AG04449 (cell line): ENCODE measurements around the gene ADCY10.
"Not testable (repeated sequence)": the region's sequence is repeated elsewhere in the genome, so short reads cannot be mapped to it uniquely, and the experiment has no call there.

Source experiments
- CTCF ChIA-PET: fragments of 350-600 bp; formaldehyde crosslinking; extraction: SDS; loops from one replicate; lab custom pipeline; 2021; ENCODE audit warnings: antibody characterized with exemption; lab: Yijun Ruan, JAX
- POLR2A ChIA-PET: fragments of 400-600, 350-600 bp; formaldehyde crosslinking; extraction: SDS; loops from one replicate; lab custom pipeline; 2020; ENCODE audit warnings: antibody characterized with exemption, inconsistent platforms; lab: Yijun Ruan, JAX
- DNase-seq: peaks from one replicate; pipeline ENCODE4 v3.0.0-alpha.2; 2010; ENCODE audit warnings: low read depth, low spot score
- H3K4me3 ChIP-seq: 2 replicates; pipeline ENCODE4 v1.5.1; 2011; ENCODE audit warnings: low read depth, mild to moderate bottlenecking, control low read depth, low read length
- TF ChIP-seq, protein P1 (sequence below): IDR thresholded peaks from one replicate; pipeline ENCODE4 v1.5.1; 2011; ENCODE audit warnings: mild to moderate bottlenecking, moderate library complexity, low read length, control low read depth, inconsistent platforms; ENCODE audit not compliant: insufficient read depth; ENCODE audit errors: missing control alignments

Gene ADCY10

DNA sequence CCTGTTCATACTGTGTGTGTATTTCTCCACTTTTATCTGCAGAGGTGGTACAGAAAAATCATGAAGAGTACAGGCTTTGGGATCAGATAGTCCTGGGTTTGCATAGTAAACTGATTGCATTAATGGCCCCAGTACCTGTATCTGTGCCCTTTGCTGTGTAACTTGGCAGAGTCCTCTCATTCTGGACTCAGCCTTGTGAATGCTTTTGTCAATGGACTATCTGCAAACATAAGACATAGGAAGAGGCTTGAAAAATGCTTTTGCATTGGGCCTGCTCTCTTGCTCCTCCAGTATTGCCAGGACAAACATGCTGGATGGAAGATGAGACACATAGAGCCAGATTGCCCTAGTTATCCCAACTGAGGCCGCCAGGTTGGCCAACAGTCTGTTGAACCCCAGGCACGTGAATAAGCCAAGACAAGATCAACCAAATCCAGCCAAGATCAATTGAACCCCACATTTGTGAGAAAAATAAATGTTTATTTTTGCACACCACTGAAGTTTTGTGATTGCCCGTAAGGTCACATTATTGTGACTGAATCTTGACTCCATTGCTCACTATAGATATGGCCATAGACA is 37.2 kb downstream of the ADCY10 start:
- no peak overlapping the region for H3K4me3 ChIP-seq
- no peak for DNase-seq
- POLR2A ChIA-PET: no interaction called here
- TF ChIP-seq, protein P1, sequence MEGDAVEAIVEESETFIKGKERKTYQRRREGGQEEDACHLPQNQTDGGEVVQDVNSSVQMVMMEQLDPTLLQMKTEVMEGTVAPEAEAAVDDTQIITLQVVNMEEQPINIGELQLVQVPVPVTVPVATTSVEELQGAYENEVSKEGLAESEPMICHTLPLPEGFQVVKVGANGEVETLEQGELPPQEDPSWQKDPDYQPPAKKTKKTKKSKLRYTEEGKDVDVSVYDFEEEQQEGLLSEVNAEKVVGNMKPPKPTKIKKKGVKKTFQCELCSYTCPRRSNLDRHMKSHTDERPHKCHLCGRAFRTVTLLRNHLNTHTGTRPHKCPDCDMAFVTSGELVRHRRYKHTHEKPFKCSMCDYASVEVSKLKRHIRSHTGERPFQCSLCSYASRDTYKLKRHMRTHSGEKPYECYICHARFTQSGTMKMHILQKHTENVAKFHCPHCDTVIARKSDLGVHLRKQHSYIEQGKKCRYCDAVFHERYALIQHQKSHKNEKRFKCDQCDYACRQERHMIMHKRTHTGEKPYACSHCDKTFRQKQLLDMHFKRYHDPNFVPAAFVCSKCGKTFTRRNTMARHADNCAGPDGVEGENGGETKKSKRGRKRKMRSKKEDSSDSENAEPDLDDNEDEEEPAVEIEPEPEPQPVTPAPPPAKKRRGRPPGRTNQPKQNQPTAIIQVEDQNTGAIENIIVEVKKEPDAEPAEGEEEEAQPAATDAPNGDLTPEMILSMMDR: no peak
- CTCF ChIA-PET: no interaction called here

DNA sequence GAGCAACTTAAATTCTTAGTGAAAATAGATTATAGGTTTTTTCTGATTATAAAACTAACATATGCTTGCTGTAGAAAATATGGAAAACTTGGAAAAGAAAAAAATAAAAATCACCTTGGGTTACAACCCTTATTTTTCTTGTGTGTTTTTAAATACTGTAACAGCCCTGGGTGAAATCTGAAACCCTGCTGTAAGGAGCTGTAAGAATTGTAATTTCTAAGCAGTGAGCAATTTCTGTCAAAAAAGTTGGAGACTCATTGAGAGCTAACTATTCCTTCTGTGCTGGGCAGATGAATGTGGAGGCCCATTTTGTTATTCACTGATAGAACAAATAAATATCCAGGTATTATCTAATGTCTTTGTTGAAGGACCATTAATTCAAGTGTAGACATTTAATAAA is 42.6 kb downstream of the ADCY10 start:
- TF ChIP-seq, protein P1: no peak
- no peak for DNase-seq
- no peak overlapping the region for H3K4me3 ChIP-seq
- ChIA-PET CTCF (interaction anchor here (0.9 to 1.3 kb wide), 3 partner anchors 8 to 10 kb away, joined by 3 to 4 read pairs (median 3); no protein-coding TSS in a partner anchor), POLR2A (interaction anchor here (0.9 kb wide), 1 partner anchor 64 kb away, joined by 3 read pairs; no protein-coding TSS in a partner anchor)

DNA sequence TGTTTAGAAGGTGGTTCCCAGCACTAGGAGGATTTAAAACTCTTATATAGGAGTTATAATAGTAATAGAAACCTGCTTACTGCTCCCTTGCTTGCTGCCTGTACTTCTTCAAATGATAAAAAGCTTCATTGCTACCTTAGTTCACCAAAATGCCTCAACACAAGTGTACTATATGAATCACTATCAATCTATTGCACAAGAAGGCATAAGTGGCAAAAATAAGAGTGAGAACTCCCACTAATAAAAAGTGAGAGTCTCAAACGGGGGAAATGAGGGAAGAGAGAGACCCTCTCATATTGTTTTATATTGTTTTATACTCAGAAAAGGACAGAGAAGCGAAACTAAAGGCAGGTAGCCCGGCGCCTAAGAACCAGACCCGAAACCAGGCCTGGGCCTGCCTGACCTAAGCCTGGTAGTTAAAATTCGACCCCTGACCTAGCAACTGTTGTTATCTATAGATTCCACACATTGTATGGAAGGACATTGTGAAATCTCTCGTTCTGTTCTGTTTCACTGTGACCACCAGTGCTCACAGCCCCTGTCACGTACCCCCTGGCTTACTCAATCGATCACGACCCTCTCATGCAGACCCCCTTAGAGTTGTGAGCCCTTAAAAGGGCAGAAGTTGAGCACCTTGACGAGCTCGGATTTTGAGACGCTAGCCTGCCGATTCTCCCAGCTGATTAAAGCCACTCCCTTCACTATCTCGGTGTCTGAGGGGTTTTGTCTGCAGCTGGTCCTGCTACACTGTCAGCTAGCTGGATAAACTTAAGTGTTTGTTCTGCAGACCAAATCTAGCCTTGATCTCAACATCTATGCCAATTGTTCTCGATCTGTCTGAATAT is 44.6 kb downstream of the ADCY10 start:
- CTCF ChIA-PET, POLR2A ChIA-PET, DNase-seq, H3K4me3 ChIP-seq: not testable (repeated sequence)

DNA sequence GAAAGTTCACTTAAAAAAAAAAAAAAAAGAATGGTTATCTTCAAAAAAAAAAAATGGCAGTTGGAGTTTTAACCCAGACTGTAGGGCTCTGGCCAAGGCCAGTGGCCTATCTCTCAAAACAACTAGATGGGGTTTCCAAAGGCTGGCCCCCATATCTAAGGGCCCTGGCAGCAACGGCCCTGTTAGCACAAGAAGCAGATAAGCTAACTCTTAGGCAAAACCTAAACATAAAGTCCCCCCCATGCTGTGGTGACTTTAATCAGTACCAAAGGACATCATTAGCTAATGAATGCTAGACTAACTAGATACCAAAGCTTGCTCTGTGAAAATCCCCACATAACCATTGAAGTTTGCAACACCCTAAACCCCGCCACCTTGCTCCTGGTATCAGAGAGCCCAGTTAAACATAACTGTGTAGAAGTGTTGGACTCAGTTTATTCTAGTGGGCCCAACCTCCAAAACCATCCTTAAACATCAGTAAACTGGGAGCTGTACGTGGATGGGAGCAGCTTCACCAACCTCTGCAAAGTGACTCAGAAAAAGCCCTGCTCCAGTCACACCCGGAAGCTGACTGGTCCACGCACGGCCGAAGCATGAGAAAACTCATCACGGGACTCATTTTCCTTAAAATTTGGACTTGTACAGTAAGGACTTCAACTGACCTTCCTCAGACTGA is 47.1 kb downstream of the ADCY10 start:
- H3K4me3 ChIP-seq, DNase-seq, CTCF ChIA-PET, POLR2A ChIA-PET: not testable (repeated sequence)

DNA sequence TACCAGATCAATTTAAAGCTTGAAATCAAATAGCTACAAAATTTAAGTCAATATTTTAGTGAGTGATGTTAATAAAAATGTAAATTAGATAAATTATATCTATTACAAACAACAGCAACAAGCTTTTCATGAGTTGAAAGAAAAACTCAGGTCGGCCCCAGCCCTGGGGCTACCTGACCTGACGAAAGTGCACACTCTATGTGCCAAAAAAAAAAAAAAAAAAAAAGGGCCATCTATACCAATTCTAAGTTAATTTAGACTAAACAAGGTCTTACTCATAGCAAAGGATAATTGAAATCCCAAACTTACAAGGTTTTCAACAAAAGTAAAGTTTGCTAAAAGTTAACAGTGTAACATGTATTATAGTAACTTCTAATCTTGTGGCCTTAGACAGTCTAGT is 47.6 kb downstream of the ADCY10 start:
- H3K4me3 ChIP-seq, POLR2A ChIA-PET, CTCF ChIA-PET, DNase-seq: not testable (repeated sequence)

DNA sequence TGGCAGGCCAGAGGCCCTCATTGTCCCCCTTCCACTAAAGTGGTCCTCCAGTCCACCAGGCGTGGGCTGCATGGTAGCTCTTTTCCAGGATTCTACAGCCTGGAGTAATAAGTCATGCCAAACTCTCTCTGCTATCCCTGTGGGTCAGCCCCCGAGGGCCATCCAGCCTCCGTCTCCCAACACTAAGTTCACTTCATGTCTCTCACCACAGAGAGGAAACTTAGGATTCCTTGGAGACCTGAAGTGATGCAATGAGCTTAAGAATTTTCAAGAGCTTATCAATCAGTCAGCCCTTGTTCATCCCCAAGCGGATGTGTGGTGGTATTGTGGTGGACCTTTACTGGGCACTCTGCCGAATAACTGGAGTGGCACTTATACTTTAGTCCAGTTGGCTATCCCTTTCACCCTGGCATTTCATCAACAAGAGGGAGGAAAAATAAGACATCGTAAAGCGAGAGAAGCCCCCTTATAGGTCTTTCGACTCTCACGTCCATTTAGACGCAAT is 48.1 kb downstream of the ADCY10 start:
- CTCF ChIA-PET: not testable (repeated sequence)

DNA sequence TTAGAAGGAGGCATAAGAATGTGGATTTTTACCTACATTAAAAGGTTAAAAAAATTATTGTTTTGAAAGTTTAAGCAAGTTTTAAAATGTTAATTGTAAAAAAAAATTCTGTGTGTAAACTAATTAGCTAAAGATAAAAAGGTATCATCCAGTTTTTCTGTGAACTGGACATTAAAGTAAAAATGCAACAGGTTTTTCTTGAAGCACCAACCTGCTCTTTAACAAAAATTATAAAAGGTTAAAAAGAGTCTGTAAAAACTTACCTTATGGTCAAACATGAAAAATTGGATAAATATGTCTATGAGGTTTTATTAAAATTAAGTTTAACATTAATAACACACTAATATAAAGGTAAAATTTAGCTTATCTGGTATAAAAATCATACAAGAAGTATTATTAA is 48.7 kb downstream of the ADCY10 start:
- DNase-seq, H3K4me3 ChIP-seq, POLR2A ChIA-PET, CTCF ChIA-PET: not testable (repeated sequence)

More for the DNA sequence above, 48.1 kb downstream of the ADCY10 start:
- DNase-seq, H3K4me3 ChIP-seq, POLR2A ChIA-PET: not testable (repeated sequence)

DNA sequence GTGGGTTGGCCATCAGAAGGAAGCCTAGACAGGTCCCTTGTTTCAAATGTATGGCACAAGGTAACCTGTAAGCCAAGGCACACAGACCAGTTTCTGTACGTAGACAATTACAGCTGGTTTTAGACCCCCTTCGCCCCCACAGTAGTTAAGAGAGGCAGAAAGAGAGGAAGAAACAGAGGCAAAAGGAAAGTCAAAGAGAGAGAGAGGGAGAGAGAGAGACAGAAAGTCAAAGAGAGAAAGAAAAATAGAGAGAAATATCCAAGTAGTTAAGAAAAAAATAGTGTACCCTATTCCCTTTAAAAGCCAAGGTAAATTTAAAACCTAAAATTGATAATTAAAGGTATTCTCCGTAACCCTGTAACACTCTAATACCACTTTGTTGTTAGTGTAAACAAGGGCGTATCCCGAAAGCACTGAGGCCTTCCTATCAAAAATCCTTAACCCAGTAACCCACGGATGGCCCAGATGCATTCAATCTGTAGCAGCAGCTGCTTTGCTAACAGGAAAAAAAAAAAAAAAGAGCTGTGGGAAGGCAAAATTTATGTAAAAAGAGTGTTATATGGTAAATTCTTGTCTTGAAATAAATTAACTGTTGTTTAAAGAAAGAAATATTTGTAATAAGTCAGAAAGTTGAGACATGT is 49.4 kb downstream of the ADCY10 start:
- no peak for DNase-seq
- TF ChIP-seq, protein P1: no peak
- H3K4me3 ChIP-seq: no peak overlapping the region
- POLR2A ChIA-PET: no interaction called here
- CTCF ChIA-PET: no interaction called here
